Esophagus mucosa (tissue), 1 donor: Measurements from ENCODE around the gene VEPH1. TPM values are rescaled to one million over a fixed set of nuclear protein-coding genes. Genes with fewer than 3 reads are reported as not detected.
A peak's percentile ranks its signal among the peaks of the same experiment; 100 is the strongest.

Experiments
- ATAC-seq: fragments of 200-7000 bp; cut with Tn5 transposase; one replicate; pipeline ENCODE4 v1.9.1; 2020
- total RNA-seq: library from RNA; stranded (reverse); gene quantifications from one replicate; pipeline ENCODE4 v1.2.4, GENCODE V29; 2023
- donor health status: DM: yes; HTN: yes; CAD: no.

VEPH1 gene
- total RNA-seq, 1 donor from 2014 or later = 0.40 TPM

- ATAC-seq = no peak
Observed at GRCh38 chr3:157297328-157297915, 205.8 kb downstream of the VEPH1 start.

- ATAC-seq = no peak
Observed at GRCh38 chr3:157294953-157295352, 208.3 kb downstream of the VEPH1 start.

GRCh38 chr3:157294491-157294890 lies 208.7 kb downstream of the VEPH1 start:
- ATAC-seq = no peak

- no peak for ATAC-seq
Observed at GRCh38 chr3:157290766-157291165, 212.4 kb downstream of the VEPH1 start.

- ATAC-seq = no peak
Observed at GRCh38 chr3:157285966-157286365, 217.2 kb downstream of the VEPH1 start.

- no peak for ATAC-seq
Observed at GRCh38 chr3:157285141-157285540, 218.1 kb downstream of the VEPH1 start.

GRCh38 chr3:157284688-157285087 lies 218.5 kb downstream of the VEPH1 start:
- no peak for ATAC-seq

GRCh38 chr3:157282261-157283191 lies 220.7 kb downstream of the VEPH1 start:
- peak; percentile 17 for ATAC-seq

- no peak for ATAC-seq
Observed at GRCh38 chr3:157280786-157281185, 222.4 kb downstream of the VEPH1 start.

- no peak for ATAC-seq
Observed at GRCh38 chr3:157280354-157280753, 222.9 kb downstream of the VEPH1 start.

GRCh38 chr3:157279237-157279636 lies 224.0 kb downstream of the VEPH1 start:
- no peak for ATAC-seq

GRCh38 chr3:157276801-157277200 lies 226.4 kb downstream of the VEPH1 start:
- ATAC-seq = no peak

- ATAC-seq = no peak
Observed at GRCh38 chr3:157275832-157276231, 227.4 kb downstream of the VEPH1 start.

- peak; percentile 59 for ATAC-seq
Observed at GRCh38 chr3:157274644-157275137, 228.5 kb downstream of the VEPH1 start.

- no peak for ATAC-seq
Observed at GRCh38 chr3:157271283-157271882, 231.8 kb downstream of the VEPH1 start.

- ATAC-seq = no peak
Observed at GRCh38 chr3:157268026-157268425, 235.2 kb downstream of the VEPH1 start.

- ATAC-seq = no peak
Observed at GRCh38 chr3:157265931-157266330, 237.3 kb downstream of the VEPH1 start.

- ATAC-seq = no peak
Observed at GRCh38 chr3:157263027-157263426, 240.2 kb downstream of the VEPH1 start.

GRCh38 chr3:157261000-157261399 lies 242.2 kb downstream of the VEPH1 start:
- no peak for ATAC-seq

- no peak for ATAC-seq
Observed at GRCh38 chr3:157259825-157260224, 243.4 kb downstream of the VEPH1 start.

GRCh38 chr3:157257101-157257500 lies 246.1 kb downstream of the VEPH1 start:
- no peak for ATAC-seq

GRCh38 chr3:157255797-157256196 lies 247.4 kb downstream of the VEPH1 start:
- ATAC-seq = no peak

GRCh38 chr3:157251685-157252084 lies 251.5 kb downstream of the VEPH1 start:
- ATAC-seq = no peak
